PFSK-1 (cell line): Measurements from ENCODE around the gene KRIT1.

Source experiments
- POLR2AphosphoS5 ChIP-seq: IDR thresholded peaks from 2 replicates; pipeline ENCODE4 v1.6.1; 2012; ENCODE audit warnings: low read depth, mild to moderate bottlenecking, control low read depth, low read length, moderate library complexity
- SIN3A ChIP-seq: IDR thresholded peaks from 2 replicates; pipeline ENCODE4 v1.6.1; 2012; ENCODE audit warnings: mild to moderate bottlenecking, low read length, moderate library complexity, borderline replicate concordance; ENCODE audit not compliant: insufficient read depth
- TAF1 ChIP-seq: IDR thresholded peaks from 2 replicates; pipeline ENCODE4 v1.6.1; 2012; ENCODE audit warnings: low read length, control low read depth, borderline replicate concordance; ENCODE audit not compliant: insufficient read depth
- TF ChIP-seq, protein P1 (sequence below), 2 experiments: IDR thresholded peaks; 2 replicates each; pipeline versions ENCODE4 v1.6.1 to v1.8.0; 2011 to 2012; ENCODE audit warnings: low read depth in 2 of 2, low read length in 2 of 2, control low read depth in 1 of 2, inconsistent platforms in 1 of 2, mild to moderate bottlenecking in 1 of 2, moderate library complexity in 1 of 2; ENCODE audit not compliant: insufficient read depth in 1 of 2

KRIT1 gene

DNA sequence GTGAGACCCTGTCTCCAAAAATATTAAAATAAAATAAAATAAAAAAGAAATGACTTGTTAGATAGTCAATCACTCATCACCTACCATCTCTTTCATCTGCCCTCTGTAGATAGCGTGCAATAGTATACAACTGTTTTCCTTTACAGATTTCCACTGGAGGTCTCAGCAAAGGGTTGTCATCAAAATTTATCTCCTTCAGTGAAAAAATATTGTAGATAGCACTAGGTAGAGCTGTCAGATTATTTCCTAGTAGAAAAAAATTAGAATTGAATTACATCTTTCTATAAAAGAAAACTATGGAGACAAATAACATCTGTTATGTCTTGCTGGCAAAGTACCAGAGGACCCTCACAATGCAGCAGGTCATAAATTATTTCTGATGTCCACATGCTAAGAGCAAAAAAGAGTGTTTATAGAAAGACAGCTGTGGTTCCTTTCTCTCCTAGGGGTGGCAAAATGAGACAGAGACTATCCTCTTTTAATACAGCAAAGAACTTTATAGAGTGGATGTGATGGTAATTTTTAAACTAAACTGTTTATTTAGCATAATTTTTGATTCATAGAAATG lies 95.2 kb downstream of the KRIT1 start:
- no peak for TF ChIP-seq POLR2AphosphoS5

DNA sequence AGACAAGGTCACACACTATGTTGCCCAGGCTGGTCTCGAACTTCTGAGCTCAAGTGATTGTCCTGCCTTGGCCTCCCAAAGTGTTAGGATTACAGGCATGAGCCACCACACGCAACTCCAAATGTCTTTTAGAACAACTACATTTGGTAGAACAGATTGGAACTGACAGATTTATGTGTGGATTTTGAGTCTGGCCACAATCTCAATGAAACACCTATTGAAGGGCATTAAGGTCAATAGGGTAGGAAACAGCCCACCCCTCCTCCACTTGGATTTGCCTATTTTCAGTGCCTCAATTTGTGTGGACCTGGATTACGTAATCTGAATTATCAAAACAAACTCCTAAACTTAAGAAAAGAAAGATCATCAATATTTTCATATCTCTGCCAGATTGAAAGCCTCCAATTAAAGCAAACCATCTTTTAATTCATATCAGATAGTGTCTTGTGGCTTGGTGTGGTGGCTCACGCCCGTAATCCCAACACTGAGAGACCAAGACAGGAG lies 95.9 kb downstream of the KRIT1 start:
- TF ChIP-seq SIN3A = no peak
- TF ChIP-seq TAF1 = no peak
- TF ChIP-seq, protein P1, sequence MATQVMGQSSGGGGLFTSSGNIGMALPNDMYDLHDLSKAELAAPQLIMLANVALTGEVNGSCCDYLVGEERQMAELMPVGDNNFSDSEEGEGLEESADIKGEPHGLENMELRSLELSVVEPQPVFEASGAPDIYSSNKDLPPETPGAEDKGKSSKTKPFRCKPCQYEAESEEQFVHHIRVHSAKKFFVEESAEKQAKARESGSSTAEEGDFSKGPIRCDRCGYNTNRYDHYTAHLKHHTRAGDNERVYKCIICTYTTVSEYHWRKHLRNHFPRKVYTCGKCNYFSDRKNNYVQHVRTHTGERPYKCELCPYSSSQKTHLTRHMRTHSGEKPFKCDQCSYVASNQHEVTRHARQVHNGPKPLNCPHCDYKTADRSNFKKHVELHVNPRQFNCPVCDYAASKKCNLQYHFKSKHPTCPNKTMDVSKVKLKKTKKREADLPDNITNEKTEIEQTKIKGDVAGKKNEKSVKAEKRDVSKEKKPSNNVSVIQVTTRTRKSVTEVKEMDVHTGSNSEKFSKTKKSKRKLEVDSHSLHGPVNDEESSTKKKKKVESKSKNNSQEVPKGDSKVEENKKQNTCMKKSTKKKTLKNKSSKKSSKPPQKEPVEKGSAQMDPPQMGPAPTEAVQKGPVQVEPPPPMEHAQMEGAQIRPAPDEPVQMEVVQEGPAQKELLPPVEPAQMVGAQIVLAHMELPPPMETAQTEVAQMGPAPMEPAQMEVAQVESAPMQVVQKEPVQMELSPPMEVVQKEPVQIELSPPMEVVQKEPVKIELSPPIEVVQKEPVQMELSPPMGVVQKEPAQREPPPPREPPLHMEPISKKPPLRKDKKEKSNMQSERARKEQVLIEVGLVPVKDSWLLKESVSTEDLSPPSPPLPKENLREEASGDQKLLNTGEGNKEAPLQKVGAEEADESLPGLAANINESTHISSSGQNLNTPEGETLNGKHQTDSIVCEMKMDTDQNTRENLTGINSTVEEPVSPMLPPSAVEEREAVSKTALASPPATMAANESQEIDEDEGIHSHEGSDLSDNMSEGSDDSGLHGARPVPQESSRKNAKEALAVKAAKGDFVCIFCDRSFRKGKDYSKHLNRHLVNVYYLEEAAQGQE (IDR thresholded peaks at IDR 0.05; ENCODE audit: insufficient read depth in 1 of 2, low read depth in 2 of 2, low read length in 2 of 2) = no peak
- no peak for TF ChIP-seq POLR2AphosphoS5
